Measurements from ENCODE around the gene TEPSIN.

The TEPSIN gene, protein sequence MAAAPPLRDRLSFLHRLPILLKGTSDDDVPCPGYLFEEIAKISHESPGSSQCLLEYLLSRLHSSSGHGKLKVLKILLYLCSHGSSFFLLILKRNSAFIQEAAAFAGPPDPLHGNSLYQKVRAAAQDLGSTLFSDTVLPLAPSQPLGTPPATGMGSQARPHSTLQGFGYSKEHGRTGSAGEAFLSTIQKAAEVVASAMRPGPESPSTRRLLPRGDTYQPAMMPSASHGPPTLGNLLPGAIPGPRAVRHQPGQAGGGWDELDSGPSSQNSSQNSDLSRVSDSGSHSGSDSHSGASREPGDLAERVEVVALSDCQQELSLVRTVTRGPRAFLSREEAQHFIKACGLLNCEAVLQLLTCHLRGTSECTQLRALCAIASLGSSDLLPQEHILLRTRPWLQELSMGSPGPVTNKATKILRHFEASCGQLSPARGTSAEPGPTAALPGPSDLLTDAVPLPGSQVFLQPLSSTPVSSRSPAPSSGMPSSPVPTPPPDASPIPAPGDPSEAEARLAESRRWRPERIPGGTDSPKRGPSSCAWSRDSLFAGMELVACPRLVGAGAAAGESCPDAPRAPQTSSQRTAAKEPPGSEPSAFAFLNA

DNA sequence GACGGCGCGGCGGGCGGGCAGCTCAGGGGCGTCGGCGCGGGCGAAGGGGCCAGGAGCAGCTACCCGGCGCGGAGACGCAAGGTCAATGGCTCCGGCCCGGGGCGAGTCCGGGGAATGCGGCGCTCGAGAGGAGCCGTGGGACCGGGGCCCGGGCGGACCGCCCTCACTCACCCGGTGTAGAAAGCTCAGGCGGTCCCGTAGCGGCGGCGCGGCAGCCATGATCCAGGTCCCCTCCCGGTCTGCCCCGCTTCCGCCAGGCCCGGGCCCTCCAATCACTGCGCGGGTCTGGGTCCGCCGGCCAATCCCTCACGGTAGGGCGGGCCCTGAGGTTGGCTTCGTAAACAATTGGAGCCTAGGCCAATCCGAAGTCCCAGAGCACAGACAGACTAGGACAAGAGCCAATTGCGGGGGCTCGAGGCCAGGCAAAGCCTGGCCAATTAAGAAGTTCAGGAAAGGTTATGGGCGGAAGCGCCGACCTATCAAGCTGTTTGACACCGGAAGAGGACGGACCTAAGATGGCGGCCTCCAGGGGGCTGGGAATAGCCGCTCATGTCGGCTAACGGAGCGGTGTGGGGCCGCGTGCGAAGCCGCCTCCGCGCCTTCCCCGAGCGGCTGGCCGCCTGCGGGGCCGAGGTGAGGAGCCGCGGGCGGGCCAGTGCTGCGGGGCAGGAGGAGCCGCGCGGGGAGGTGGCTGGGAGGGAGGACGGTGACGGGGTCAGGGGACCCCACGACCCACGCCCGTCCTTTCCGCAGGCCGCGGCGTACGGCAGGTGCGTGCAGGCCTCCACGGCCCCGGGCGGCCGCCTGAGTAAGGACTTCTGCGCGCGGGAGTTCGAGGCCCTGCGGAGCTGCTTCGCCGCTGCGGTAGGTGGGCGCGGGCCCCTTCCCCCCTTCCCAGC, at the start of gene TEPSIN, which contains the start of gene NDUFAF8:
TEPSIN (minus strand) TSS at position 241 of the 899 bp plus-strand sequence; CDS start at position 219, 22 bp downstream.
NDUFAF8 (plus strand) TSS at position 504 of the 899 bp plus-strand sequence; CDS start at position 550, 46 bp downstream.
- DNase-seq (ENCODE audit: low read depth) = peak; percentile 100

DNA sequence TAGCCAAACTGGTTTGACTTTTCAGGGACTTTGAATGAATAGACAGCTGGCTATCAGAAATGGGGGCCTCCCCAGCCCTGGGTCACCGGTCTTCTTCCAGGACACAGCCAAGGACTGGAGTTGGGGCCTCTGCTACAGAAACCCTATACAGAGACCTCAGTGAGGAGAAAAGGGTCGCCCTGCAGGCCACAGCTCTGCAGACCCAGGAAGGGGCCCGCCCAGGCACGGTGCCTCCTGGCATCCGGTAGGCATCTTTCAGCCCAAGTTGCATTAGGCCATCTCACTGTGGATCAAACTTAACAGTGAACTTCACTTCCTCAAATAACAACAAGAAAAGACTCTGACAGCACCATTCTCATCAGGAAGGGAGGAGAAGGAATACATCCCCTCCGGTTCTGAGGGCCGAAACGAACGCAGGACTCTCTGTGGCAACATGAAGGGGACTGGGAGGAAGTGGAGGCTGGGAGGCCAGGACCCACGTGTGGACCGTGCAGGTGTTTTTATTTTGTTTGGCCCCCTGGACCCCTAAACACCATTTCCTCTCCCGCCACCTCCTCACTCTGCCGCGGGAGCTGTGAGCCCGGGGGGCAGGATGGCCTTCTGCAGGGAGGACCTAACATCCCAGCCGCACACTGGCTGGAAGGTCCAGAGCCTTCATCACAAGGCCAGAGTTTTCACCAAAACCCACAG, 49.0 kb upstream of the TEPSIN start:
- DNase-seq (ENCODE audit: low read depth) = no peak

DNA sequence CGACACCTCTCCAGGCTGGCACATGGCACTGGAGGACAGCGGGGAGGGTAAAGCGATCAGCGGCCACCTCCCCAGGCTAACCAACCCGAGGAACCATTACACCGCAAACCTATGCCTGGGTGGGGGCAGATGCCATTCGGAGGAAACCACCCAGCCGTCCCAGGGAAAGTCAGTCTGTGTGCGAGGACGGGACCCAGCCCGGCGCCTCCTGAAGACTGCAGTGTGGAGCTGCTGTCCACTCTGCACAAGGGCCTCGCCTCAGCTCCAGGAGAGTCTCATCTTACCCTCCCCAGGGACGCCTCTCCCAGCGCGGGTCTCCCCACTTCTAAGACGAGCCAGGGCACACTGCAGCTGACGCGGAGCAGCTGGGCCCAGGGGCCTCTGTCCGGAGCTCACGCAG, 48.3 kb upstream of the TEPSIN start:
- DNase-seq (ENCODE audit: low read depth) = no peak

DNA sequence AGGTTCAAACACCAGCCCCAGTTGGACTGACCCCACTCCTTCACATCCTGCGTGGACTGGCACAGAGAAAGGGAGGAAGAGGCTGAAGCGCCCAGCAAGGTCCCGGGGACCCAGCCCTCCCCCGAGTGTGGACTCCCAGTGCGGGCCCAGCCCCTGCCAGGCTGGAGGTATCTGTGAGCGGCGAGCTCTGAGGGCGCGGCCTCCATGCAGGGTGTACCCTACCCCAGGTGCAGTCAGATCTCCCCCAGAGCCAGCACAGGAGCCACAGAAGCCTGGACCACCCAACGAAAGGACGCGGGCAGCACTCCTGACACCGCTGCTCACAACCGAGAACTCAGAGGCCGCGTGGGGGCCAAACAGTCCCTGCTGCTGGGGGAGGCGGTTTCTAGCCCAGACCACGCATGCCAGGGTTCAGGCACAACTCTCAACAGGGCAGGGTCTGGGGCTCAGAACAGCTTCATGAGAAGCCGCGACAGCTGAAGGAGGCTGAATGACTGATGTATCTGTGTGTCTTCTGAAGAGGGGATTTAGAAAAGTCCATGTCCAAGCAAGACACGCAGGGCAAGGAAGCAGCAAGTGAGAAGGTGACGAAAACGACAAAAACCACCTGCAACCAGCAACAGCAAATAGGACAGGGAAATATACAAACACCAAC, 47.8 kb upstream of the TEPSIN start:
- no peak for DNase-seq (ENCODE audit: low read depth)

DNA sequence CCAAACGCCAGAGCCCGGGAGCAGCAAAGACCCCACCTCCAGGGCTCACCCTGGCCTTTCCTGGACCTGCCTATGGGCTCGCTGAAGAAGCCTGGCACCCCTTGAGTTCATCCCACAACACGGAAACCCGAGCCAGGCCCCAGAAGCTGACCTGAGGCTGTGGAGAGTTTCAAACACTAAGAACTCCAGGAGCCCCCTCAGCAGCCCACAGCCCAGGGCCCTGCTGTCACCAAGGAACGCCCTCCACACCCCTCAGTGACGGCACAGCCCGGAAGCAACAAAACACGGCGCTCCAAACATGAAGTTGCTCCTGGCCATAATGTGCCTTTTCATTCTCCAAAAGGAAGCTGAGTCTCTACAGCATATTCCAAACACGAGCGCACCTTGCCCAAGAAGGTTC, 47.0 kb upstream of the TEPSIN start:
- DNase-seq (ENCODE audit: low read depth) = no peak

DNA sequence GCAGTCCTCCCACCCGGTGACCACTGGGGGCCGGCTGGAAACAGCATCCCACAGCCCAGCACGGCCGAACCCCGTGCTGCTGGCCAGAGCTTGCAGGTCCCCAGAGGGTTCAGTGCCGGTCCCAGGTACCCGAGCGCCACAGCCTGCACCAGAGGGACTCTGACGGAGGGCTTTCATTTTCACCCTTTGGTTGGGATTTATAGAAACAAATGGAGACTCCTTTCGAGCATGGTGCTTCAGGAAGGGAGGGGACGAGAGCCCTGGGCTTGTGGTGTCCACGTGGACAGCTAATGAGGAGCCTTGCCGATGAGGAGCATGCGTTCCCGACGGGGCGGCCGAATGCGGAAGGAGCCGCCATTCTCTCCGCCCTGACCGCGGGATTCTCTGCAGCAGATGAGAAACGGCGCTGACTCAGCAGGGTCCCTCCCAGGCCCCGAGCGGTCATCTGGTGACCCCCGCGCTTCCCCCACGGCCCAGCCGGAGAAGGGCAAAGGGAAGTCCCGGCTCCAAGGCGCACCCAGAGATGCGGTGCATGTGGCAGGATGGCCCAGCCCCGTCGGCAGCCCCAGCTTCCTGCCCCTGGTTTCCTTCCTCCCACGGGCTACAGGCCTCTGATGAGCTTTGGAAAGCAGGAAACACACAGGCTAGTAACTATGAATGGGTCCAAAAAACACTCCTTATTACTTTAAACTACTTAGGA, 46.5 kb upstream of the TEPSIN start:
- DNase-seq (ENCODE audit: low read depth) = peak; percentile 43

DNA sequence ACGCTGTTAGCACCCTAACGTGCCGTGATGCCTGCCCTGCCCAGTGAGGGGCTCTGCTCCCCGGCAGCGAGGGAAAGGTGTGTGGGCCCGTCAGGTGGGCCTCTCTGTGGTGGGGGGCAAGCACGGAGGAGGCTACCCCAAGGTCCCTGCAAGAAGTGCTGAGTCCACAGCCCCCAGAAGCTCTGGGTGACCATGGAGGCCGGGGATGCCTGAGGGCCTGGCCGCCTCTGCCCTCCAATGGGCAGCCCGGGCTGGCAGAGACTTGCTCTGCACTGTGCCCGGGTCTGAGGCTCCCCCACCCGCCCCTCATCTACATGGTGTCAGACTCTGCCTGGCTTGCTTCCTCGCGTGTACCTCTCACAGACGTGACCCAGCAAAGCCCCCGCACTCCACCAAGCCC, 44.0 kb upstream of the TEPSIN start:
- DNase-seq (ENCODE audit: low read depth) = no peak

DNA sequence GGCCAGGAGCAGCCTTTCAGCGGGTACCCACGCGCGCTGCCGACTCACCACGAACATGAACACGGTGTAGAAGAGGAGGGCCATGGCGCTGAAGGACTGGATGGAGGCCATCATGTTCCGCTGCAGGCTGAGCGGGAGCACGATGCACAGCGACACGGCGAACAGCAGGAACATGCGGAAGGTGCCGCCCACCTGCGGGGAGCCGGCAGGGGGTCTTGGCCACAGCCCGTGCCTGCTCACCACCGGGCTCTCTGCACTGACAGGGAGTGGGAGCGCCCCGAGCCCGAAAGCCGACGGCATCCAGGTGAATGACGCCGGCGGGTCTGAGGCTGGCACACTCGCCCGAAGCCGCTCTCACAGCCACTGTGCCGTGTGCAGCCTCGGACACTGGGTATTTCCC, 43.3 kb upstream of the TEPSIN start:
- DNase-seq (ENCODE audit: low read depth) = no peak

DNA sequence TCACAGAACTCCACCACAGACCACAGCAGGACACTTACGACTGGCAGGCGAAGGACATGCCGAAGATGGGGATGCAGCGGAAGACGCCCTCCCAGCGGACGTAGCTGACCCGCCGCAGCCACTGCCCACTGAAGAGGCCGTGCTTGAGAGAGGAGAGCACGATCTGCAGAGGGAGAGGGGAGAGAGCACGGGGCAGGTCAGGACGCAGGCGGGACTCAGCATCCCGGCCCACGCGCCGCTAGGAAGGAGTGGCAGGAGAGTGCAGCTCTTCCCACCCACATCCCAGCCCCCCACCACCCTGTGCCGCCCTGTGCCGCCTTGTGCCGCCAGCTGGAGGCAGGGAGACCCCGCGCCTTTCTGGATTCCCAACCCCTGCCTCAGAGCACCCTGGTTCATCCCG, 41.7 kb upstream of the TEPSIN start:
- DNase-seq (ENCODE audit: low read depth) = no peak

DNA sequence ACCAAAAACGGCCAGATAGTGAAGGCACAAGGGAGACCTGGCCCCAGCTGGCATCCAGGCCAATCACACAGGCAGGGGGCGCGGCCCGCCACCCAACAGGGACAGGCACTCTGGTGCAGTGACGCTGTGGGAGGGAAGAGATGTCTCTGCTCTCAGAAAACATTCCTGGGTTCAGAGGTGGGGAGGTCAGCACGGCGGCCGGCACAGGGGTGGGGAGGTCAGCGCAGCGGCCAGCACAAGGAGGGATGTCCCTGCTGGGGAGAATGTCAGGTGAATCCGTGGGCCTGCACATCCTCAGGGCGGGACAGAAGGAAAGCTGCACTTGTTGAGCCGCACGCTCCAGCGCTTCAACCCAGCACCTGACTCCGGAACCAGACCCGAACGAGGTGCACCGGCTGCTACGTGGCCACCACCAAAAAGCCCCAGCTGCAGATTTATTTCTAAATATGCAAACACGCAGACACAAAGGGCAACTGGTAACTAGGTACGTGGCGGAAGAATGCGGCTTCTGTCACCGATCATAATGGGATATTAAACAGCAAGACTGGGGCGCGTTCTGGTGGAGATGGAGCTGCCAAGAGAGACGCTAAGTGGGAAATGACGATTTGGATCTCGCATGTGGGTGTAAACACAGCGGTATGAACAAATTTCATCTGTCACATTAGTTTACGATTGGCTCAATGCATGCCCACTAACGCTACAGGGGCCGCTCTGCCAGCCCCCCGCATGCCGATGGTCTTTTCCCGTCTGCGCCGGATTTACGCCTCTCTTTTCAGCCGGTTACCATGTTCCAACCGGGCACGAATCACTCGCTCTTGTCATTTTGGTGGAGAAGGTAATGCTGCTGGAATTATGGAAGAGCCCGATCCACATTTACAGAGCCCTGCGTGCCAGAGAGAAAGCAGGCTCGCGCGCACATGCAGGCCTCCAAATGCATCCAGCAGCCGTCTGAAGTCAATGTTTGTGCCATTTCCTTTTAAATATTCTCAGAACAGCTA, 40.7 kb upstream of the TEPSIN start:
- no peak for DNase-seq (ENCODE audit: low read depth)

DNA sequence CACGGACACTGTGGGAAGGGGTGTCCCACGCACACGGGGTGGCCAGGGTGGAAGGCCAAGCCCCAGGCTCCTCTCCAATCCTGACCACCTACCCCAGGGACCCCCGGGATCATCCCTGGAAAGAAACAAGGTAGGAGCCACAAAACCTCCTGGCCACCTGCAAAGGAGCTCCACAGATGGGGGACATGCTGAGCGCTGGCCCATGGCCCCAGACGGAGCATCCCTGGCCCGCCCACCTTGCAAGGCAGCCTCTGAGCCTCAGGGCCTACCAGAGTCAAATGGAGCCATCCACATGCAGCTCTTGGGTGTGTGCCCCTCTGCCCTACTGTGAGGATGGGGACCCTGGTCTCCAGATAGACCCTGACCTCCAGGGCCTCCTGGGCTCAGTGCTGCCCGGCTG, 40.0 kb upstream of the TEPSIN start:
- DNase-seq (ENCODE audit: low read depth) = no peak

DNA sequence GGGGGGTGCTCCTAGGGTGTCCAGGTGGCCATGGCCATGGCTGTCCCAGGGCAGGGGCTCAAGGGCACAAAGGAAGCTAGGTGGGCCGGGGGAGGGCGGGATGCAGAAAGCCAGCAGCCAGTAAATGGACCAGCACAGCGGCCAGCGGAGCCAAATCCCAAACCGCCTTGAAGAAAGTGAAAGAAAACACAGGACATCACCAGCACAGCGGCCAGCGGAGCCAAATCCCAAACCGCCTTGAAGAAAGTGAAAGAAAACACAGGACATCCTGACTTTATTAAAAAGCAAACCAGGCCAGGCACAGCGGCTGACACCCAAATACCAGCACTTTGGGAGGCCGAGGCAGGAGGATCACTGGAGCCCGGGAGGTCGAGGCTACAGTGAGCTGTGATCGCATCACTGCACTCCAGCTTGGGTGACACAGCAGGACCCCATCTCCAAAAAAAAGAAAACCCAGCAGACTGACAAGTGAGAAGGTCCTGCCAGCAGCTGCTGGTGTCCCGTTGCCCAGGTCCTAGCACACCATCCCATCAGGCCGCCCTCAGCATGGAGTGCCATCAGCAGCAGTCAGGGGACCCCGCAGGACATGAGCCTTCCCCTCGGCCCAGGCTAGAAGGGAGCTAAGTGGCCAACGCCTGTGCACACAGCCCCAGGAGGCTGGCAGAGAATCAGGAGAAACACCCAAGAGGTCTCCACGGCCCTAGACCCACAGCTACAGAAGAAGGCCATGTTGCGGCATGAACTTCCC, 39.3 kb upstream of the TEPSIN start:
- DNase-seq (ENCODE audit: low read depth) = no peak

DNA sequence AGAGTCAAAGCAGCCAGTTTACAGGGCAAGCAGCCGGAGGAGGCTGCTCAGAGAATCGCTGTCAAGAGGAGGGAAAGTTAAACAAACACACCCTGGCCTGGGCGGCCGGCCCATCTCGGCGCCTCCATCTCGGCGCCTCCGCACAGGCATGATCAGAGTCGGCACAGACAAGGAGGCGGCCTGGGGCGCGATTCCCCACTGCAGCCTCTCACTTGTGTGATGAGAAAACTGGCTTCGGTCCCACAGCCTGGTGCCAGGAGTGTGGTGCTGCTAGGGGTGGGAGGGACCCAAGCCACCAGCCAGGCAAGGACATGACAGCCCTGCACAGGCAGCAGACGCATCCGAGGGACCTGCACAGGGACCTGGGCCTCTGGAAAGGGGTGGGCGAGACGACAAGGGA, 38.6 kb upstream of the TEPSIN start:
- DNase-seq (ENCODE audit: low read depth) = no peak

DNA sequence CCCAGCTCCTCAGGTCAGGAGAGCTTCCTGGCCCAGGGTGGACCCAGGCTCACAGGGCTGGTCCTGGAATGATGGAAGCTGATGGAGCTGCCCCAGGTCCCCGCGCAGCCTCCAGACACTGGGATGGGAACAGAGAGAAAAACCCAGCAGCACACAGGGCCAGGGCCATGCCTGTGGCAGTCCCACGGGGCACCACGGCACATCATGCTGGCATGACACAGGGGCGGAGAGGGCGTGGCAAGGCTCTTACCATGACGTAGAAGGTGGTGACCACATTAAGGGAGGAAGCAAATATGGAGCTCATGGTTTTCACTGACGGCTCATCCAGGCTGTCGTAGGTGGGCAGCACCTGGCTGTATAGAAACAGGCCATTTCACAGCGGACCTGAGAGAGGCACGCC, 37.9 kb upstream of the TEPSIN start:
- DNase-seq (ENCODE audit: low read depth) = no peak

DNA sequence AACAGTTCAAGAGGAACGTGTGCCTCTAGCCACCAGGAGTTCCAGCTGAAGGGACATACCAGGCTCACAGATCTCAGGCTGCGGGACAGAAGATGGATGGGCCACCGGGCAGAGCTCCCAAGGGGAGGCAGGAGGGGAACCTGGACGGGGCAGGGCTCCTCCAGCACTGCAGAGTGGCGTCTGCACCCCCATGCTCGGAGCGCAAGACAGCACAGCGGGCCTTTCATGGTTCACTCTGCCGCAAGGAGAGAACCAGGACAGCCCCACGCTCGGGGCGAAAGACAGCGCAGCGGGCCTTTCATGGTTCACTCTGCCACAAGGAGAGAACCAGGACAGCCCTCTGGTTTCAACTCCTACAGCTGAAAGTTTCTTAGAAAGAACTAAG, 35.6 kb upstream of the TEPSIN start:
- no peak for DNase-seq (ENCODE audit: low read depth)

DNA sequence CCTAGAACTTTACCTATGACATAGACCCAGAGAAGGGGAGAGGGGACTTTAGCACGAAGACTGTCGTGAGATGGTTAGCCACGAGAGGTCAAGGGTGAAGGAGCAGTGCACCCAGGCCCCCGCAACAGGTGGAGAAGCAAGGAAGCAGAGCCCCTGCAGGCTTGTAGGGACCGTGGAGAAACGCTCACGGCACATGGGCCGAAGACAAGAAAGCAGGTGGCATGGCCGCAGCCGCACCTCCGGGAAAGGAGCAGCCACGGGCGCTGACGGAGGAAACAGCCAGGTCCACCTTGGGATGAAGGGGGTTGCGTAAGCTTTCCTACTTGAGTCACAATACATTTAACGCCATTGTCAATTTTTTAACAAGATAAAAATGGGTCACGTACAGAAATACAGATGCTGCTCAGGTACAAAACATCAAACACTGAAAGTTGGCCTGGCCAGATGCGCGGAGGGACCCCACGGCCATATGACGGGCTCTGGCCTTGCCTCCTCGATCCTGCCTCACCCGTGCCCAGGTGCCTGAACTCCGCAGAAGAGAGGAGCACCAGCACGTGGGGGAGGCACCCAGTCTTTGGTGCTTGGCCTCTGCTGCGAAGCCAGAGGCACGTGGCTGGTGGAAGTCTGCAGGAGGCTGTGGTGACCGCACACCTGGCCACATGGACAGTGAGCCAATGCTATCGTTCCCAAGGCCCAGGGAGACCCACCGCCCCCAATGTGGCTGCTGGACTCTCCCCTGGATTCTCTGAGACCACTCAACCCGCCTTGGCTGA, 35.0 kb upstream of the TEPSIN start:
- DNase-seq (ENCODE audit: low read depth) = no peak

DNA sequence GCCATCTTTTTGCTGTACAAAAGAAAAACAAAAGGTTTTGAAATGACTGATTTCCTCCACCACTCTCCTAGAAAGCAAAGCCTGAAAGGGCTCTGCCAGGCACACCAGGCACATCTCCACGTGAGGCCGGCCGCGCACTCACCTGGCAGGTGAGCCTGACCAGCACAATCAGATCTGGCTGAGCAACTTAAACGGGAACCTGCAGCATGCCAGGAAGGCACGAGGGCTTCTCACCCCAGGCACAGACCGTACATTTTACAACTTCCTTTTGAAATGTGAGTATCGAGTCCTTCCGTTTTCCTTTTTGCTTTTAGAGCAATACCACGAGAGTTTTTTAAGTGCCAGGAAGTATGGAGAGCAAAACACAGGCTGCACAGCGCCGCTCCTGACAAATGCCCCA, 33.8 kb upstream of the TEPSIN start:
- DNase-seq (ENCODE audit: low read depth) = no peak

DNA sequence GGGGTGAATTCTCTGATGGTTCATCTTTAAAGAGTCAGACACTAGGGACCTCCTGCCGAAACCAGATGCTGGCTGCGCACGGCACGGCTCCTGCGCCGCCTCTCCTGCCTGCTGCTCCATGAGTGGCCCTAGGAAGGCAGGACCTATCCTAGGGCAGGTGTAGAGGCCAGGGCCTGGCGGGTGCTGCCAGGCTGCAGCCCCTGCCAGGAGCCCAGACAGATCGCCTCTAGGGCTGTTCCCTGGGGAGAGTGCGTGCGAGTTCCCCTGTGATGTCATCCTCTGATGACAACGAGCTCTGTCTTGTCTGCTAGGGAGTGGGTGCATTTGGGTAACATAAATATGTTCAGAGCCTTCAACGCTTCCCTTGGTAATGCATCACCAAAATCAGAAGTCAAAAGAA, 32.4 kb upstream of the TEPSIN start:
- DNase-seq (ENCODE audit: low read depth) = no peak

Data from stromal cell of bone marrow (primary cell).